ENCODE measurements around the gene CASKIN1.

Gene CASKIN1

DNA sequence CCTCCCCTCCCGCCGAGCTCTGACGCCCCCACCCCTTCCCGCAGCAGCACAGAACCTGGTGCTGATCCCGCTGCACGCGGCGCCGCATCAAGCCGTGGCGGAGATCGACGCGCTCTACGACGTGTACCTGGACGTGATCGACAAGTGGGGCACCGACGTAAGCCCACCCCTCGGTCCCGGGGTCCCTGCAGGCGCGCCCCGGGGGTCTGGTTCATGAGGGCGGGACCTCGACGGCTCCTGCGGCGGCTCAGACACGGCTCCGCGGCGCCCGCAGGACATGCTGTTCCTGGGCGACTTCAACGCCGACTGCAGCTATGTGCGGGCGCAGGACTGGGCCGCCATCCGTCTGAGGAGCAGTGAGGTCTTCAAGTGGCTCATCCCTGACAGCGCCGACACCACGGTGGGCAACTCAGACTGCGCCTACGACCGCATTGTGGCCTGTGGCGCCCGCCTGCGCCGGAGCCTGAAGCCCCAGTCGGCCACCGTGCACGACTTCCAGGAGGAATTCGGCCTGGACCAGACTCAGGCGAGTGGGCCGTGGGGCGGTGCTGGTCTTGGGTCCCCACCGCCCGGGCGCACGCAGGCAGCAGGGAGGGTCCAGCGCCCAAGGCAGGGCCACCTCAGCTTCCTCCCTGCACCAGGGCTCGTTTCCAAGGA, 41.2 kb upstream of the CASKIN1 start:
- H3K4me3 ChIP-seq (ENCODE audit: low read depth in 1 of 2, low read length in 2 of 2) = no peak overlapping the region
- H3K36me3 ChIP-seq (ENCODE audit: control insufficient read depth in 1 of 2, insufficient read depth in 2 of 2, low read length in 2 of 2) = peaks cover 5 to 41% of the 10 kb centered on the region in 2 donors

GRCh38 chr16:2237102-2237482, 40.7 kb upstream of the CASKIN1 start:
- Histone ChIP-seq H3K4me3 (ENCODE audit: low read depth in 1 of 2, low read length in 2 of 2) (peak overlapping the region in 1 of 2 donors; percentile 48), H3K27me3 (ENCODE audit: low read depth, low read length) (no peaks in the 10 kb centered on the region), H3K4me1 (ENCODE audit: control insufficient read depth in 1 of 2, insufficient read depth in 2 of 2, low read length in 2 of 2) (peaks cover 0 to 20% of the 10 kb centered on the region in 2 donors), H3K9me3 (ENCODE audit: control insufficient read depth in 1 of 2, low read length in 2 of 2) (no peaks in the 10 kb centered on the region), H3K27ac (ENCODE audit: low read length) (no peak overlapping the region), H3K36me3 (ENCODE audit: control insufficient read depth in 1 of 2, insufficient read depth in 2 of 2, low read length in 2 of 2) (peaks cover 5 to 41% of the 10 kb centered on the region in 2 donors)

More for the DNA sequence above, 41.2 kb upstream of the CASKIN1 start:
- Histone ChIP-seq H3K27me3 (ENCODE audit: low read depth, low read length) (no peaks in the 10 kb centered on the region), H3K27ac (ENCODE audit: low read length) (no peak overlapping the region), H3K4me1 (ENCODE audit: control insufficient read depth in 1 of 2, insufficient read depth in 2 of 2, low read length in 2 of 2) (peaks cover 0 to 20% of the 10 kb centered on the region in 2 donors), H3K9me3 (ENCODE audit: control insufficient read depth in 1 of 2, low read length in 2 of 2) (no peaks in the 10 kb centered on the region)

DNA sequence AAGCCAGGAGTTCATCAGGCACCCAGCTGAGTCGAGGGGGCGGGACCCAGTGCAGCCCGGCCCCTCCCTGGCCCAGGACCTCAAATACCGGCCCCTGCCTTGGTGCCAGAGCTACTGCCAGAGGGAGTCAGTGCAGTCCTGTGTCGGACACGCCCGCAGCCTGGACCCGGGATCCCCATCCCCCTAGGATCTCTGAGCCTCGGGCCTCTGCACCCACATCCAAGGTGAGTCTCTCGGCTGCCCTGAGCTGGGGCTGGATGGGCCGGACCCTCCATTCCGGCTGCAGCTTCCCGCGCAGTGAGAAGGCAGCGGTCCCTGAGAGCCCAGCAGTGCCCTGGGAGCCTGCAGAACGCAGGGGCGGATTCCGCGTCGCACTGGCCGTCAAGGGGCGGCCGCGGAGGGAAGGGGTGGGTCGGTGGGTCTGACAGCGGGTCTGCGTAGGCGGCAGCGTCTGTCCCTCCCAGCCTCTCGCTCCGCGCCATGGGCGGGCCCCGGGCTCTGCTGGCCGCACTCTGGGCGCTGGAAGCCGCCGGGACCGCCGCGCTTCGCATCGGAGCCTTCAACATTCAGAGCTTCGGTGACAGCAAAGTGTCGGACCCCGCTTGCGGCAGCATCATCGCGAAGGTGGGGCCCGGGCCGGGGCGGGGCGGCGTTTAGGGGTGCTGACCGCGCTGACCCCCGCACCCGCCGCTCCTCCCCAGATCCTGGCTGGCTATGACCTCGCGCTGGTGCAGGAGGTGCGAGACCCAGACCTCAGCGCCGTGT, 40.1 kb upstream of the CASKIN1 start, which contains the start of gene DNASE1L2:
TSS of gene DNASE1L2 (plus strand) at position 108 of the 765 bp plus-strand sequence. CDS start at position 481, 373 bp downstream.
- H3K9me3 ChIP-seq (ENCODE audit: control insufficient read depth in 1 of 2, low read length in 2 of 2) = no peaks in the 10 kb centered on the region
- H3K4me3 ChIP-seq (ENCODE audit: low read depth in 1 of 2, low read length in 2 of 2) = peak within 1 kb of the TSS in 1 of 2 donors; percentile 48
- no peaks in the 10 kb centered on the region for H3K27me3 ChIP-seq (ENCODE audit: low read depth, low read length)
- no peak within 1 kb of the TSS for H3K27ac ChIP-seq (ENCODE audit: low read length)
- peaks cover 0 to 20% of the 10 kb centered on the region in 2 donors for H3K4me1 ChIP-seq (ENCODE audit: control insufficient read depth in 1 of 2, insufficient read depth in 2 of 2, low read length in 2 of 2)
- peaks cover 9 to 46% of the 10 kb centered on the region in 2 donors for H3K36me3 ChIP-seq (ENCODE audit: control insufficient read depth in 1 of 2, insufficient read depth in 2 of 2, low read length in 2 of 2)

DNA sequence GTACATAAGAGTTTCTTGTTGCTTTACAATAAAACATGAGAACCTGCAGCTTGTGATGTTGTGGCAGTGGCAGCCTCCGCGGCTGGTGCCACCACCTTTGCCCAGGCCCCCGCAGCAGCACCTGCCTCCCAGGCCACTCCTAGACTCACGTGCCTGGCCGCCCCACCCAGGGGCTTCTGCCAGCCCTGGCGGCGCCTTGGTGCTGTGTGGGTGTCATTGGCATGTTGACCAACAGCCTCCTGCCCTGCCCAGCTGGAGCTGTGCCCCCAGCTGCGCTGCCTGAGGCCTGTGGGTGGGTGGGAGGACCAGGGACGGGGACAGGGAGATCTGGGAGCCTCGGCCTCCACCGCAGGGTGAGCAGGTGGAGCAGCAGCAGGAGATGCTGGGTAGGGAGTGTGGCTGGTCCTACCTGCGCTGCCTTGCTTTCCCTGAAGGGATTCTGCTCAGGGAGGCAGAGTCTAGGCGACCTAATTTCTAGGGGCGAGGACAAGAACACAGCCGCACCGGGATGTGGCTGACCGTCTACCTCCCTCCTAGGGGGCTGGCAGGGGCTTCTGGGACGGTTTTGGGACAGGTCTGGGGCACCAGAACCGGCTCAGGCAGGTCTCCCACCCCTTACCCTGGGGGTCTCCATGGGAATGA, 39.4 kb upstream of the CASKIN1 start:
- Histone ChIP-seq H3K36me3 (ENCODE audit: control insufficient read depth in 1 of 2, insufficient read depth in 2 of 2, low read length in 2 of 2) (peaks cover 15 to 53% of the 10 kb centered on the region in 2 donors), H3K9me3 (ENCODE audit: control insufficient read depth in 1 of 2, low read length in 2 of 2) (no peaks in the 10 kb centered on the region), H3K27me3 (ENCODE audit: low read depth, low read length) (no peaks in the 10 kb centered on the region)

DNA sequence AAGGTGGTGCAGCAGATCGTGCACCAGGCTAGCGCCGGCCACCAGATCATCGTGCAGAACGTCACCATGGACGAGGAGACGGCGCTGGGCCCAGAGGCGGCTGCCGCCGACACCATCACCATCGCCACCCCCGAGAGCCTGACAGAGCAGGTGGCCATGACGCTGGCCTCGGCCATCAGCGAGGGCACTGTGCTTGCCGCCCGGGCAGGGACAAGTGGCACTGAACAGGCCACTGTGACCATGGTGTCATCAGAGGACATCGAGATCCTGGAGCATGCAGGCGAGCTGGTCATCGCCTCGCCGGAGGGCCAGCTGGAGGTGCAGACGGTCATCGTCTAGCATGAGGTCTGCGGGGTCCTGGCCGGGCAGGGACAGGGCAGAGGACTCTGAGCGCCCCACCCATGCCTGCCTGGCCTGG, 38.8 kb upstream of the CASKIN1 start:
- Histone ChIP-seq H3K27ac (ENCODE audit: low read length) (no peak overlapping the region), H3K4me3 (ENCODE audit: low read depth in 1 of 2, low read length in 2 of 2) (no peak overlapping the region), H3K4me1 (ENCODE audit: control insufficient read depth in 1 of 2, insufficient read depth in 2 of 2, low read length in 2 of 2) (peaks cover 0 to 20% of the 10 kb centered on the region in 2 donors), H3K27me3 (ENCODE audit: low read depth, low read length) (no peaks in the 10 kb centered on the region), H3K9me3 (ENCODE audit: control insufficient read depth in 1 of 2, low read length in 2 of 2) (no peaks in the 10 kb centered on the region), H3K36me3 (ENCODE audit: control insufficient read depth in 1 of 2, insufficient read depth in 2 of 2, low read length in 2 of 2) (peaks cover 15 to 59% of the 10 kb centered on the region in 2 donors)

More for the DNA sequence above, 39.4 kb upstream of the CASKIN1 start:
- Histone ChIP-seq H3K4me1 (ENCODE audit: control insufficient read depth in 1 of 2, insufficient read depth in 2 of 2, low read length in 2 of 2) (peaks cover 0 to 20% of the 10 kb centered on the region in 2 donors), H3K27ac (ENCODE audit: low read length) (no peak overlapping the region), H3K4me3 (ENCODE audit: low read depth in 1 of 2, low read length in 2 of 2) (no peak overlapping the region)

- H3K27me3 ChIP-seq (ENCODE audit: low read depth, low read length) = no peaks in the 10 kb centered on the region
- no peaks in the 10 kb centered on the region for H3K9me3 ChIP-seq (ENCODE audit: control insufficient read depth in 1 of 2, low read length in 2 of 2)
- H3K36me3 ChIP-seq (ENCODE audit: control insufficient read depth in 1 of 2, insufficient read depth in 2 of 2, low read length in 2 of 2) = peaks cover 17 to 64% of the 10 kb centered on the region in 2 donors
- H3K27ac ChIP-seq (ENCODE audit: low read length) = no peak overlapping the region
- peaks cover 0 to 20% of the 10 kb centered on the region in 2 donors for H3K4me1 ChIP-seq (ENCODE audit: control insufficient read depth in 1 of 2, insufficient read depth in 2 of 2, low read length in 2 of 2)
- H3K4me3 ChIP-seq (ENCODE audit: low read depth in 1 of 2, low read length in 2 of 2) = no peak overlapping the region
These were observed 38.4 kb upstream of the CASKIN1 start for GRCh38 chr16:2234813-2235170.

DNA sequence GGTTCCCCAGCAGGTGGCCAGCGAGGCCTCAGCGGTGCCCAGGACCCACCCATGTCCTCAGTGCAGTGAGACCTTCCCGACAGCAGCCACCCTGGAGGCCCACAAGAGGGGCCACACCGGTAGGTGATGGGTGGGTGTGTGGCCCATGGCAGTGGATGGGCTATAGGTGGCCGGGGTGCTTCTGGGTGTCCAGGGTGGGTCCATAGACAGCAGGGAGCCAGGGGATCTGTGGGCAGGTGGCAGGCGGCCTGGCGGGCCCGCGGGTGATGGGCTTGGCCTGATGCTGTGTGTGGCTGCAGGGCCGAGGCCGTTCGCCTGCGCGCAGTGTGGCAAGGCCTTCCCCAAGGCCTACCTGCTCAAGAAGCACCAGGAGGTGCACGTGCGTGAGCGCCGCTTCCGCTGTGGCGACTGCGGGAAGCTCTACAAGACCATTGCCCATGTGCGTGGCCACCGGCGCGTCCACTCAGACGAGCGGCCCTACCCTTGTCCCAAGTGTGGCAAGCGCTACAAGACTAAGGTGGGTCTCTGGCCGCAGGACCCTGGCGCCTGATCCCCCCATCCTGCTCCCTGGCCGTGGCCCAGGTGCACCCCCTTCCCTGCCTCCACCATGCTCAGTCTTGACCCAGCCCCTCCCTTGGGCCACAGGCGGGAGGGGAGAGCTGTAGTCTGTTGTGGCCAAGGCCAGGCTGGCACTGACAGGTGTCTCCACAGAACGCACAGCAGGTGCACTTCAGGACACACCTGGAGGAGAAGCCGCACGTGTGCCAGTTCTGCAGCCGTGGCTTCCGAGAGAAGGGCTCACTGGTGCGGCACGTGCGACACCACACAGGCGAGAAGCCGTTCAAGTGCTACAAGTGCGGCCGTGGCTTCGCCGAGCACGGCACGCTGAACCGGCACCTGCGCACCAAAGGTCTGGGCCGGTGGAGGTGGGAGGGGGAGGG, 37.7 kb upstream of the CASKIN1 start:
- Histone ChIP-seq H3K27ac (ENCODE audit: low read length) (no peak overlapping the region), H3K4me3 (ENCODE audit: low read depth in 1 of 2, low read length in 2 of 2) (no peak overlapping the region), H3K36me3 (ENCODE audit: control insufficient read depth in 1 of 2, insufficient read depth in 2 of 2, low read length in 2 of 2) (peaks cover 24 to 70% of the 10 kb centered on the region in 2 donors), H3K27me3 (ENCODE audit: low read depth, low read length) (no peaks in the 10 kb centered on the region), H3K4me1 (ENCODE audit: control insufficient read depth in 1 of 2, insufficient read depth in 2 of 2, low read length in 2 of 2) (peaks cover 0 to 20% of the 10 kb centered on the region in 2 donors), H3K9me3 (ENCODE audit: control insufficient read depth in 1 of 2, low read length in 2 of 2) (no peaks in the 10 kb centered on the region)

DNA sequence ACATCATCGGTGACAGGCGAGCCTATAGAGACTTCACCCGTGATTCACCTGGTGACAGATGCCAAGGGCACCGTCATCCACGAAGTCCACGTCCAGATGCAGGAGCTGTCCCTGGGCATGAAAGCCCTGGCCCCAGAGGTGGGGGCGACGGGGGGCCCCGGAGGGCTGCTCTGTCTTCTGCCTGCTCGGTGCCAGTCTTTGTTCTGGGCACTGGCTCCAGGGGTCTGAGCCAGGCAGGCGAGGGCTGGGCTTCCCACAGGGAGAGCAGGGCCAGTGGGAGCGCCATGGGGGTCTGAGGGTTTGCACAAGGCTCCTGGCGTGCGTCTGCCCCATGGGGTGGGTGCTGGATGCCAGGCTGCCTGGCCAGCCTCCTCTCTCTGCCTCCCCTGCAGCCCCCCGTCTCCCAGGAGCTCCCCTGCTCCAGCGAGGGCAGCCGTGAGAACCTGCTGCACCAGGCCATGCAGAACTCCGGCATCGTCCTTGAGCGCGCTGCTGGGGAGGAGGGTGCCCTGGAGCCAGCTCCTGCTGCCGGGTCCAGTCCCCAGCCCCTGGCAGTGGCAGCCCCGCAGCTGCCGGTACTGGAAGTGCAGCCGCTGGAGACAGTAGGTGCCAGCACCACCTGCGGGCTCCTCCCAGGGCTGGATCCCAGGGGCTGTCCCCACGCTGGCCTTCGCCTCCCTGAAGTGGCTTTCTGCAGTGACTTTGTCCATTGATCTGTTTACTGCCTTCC, 36.8 kb upstream of the CASKIN1 start:
- Histone ChIP-seq H3K9me3 (ENCODE audit: control insufficient read depth in 1 of 2, low read length in 2 of 2) (no peaks in the 10 kb centered on the region), H3K4me3 (ENCODE audit: low read depth in 1 of 2, low read length in 2 of 2) (no peak overlapping the region)

DNA sequence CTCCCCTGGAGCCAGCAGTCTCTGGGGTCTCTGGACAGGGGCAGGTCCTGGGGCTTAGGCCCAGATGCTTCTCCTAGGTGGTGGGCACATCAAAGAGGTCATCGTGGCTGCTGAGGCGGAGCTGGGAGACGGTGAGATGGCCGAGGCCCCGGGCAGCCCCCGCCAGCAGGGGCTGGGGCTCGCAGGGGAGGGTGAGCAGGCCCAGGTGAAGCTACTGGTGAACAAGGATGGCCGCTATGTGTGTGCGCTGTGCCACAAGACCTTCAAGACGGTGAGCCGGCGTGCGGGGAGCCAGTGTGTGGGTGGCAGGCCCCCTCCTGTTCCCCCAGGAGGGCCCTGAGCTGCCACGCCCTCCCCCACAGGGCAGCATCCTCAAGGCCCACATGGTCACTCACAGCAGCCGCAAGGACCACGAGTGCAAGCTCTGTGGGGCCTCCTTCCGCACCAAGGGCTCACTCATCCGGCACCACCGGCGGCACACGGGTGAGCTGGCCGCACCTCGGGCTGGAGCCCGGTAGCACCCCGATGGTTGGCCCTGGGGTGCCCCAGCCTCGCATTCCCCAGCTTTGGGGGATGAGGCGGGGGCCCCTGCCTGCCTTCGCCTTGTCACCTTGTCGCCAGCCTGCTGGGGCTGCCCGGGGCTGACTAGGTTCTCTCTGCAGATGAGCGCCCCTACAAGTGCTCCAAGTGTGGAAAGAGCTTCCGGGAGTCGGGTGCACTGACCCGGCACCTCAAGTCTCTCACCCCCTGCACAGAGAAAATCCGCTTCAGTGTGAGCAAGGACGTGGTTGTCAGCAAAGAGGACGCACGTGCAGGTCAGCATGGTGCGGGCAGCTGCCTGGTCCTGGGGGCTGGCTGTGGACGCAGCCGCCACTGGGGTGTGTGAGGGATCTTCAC, 35.9 kb upstream of the CASKIN1 start:
- Histone ChIP-seq H3K36me3 (ENCODE audit: control insufficient read depth in 1 of 2, insufficient read depth in 2 of 2, low read length in 2 of 2) (peaks cover 25 to 81% of the 10 kb centered on the region in 2 donors), H3K4me3 (ENCODE audit: low read depth in 1 of 2, low read length in 2 of 2) (no peak overlapping the region), H3K4me1 (ENCODE audit: control insufficient read depth in 1 of 2, insufficient read depth in 2 of 2, low read length in 2 of 2) (peaks cover 0 to 15% of the 10 kb centered on the region in 2 donors), H3K27ac (ENCODE audit: low read length) (no peak overlapping the region), H3K27me3 (ENCODE audit: low read depth, low read length) (no peaks in the 10 kb centered on the region), H3K9me3 (ENCODE audit: control insufficient read depth in 1 of 2, low read length in 2 of 2) (no peaks in the 10 kb centered on the region)

More for the DNA sequence above, 36.8 kb upstream of the CASKIN1 start:
- peaks cover 0 to 20% of the 10 kb centered on the region in 2 donors for H3K4me1 ChIP-seq (ENCODE audit: control insufficient read depth in 1 of 2, insufficient read depth in 2 of 2, low read length in 2 of 2)
- no peak overlapping the region for H3K27ac ChIP-seq (ENCODE audit: low read length)
- peaks cover 25 to 77% of the 10 kb centered on the region in 2 donors for H3K36me3 ChIP-seq (ENCODE audit: control insufficient read depth in 1 of 2, insufficient read depth in 2 of 2, low read length in 2 of 2)
- no peaks in the 10 kb centered on the region for H3K27me3 ChIP-seq (ENCODE audit: low read depth, low read length)

Measured in muscle layer of duodenum (tissue), 2 donors.